Measurements from ENCODE around the gene UBAC2.

UBAC2 gene

DNA sequence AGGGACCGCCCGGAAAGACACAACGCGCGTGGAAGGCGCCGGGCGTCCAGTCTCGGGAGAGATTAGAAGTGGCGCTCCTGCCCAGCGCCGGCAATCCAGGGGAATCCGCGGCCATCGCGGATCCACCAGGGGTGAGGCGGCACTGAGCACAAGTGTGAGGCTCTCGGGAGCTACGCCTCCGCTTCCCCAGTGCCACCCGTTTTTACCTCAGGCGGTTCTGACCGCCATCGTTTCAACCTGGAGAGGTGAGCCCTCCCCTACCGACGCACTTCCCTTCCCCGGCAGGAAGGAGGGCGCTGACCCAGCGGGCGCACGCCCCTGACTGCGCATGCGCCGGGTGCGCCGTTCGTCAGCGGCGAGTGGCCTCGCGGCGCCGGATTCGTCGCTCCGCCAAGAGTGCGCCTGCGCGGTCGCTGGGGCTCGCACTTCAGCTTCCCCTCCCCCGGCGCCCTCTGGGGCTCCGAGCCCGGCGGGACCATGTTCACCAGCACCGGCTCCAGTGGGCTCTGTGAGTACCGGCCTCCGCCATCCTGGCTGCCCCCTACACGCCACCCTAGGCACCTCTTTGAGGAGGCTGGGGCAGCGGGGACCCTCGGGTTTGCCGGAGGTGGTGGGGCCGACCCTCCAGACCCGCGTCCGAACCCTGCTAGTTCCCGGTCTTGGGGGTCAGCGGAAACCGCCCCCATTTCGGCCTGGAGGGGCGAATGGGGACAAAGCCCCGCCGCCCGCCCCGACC, at the start of gene UBAC2:
TSS of gene UBAC2 (plus strand) at position 423 of the 736 bp plus-strand sequence. CDS start at position 478, 55 bp downstream.
- peak; percentile 99 for DNase-seq

DNA sequence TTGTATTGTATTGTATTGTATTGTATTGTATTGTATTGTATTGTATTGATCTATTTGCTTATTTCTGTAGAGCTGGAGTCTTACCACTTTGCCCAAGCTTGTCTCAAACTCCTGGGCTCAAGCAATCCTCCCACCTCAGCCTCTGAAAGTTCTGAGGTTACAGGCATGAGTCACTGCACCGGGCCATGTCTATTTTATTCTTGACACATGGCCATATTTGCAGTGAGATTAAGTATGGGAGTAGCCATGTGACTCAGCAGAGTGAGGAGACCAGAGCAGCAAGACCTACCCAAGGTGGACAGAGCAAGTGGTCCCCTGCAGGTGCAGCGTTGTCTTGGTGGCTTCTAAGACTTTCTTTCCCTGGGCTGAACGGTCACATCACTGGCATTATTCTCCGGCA, 49.1 kb upstream of the UBAC2 start:
- DNase-seq: no peak

GRCh38 chr13:99153219-99153618, 47.4 kb upstream of the UBAC2 start:
- no peak for DNase-seq

DNA sequence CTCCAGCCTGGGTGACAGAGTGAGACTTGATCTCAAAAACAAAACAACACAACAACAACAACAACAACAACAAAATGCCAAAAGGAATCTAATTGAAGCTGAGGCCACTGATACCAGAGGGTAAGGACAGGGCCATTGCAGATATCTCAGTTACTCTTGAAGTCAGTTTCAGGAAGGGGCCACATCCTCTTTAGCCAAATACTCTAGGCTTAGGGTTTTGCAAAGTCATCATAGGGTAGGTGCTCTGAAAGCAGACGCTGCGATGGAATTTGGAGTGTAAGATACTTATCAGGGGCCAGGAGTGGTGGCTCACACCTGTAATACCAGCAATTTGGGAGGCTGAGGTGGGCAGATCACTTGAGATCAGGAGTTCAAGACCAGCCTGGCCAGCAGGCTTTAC, 46.6 kb upstream of the UBAC2 start:
- no peak for DNase-seq

GRCh38 chr13:99155821-99156220, 44.8 kb upstream of the UBAC2 start:
- DNase-seq: no peak

GRCh38 chr13:99157046-99157445, 43.6 kb upstream of the UBAC2 start:
- DNase-seq: no peak

DNA sequence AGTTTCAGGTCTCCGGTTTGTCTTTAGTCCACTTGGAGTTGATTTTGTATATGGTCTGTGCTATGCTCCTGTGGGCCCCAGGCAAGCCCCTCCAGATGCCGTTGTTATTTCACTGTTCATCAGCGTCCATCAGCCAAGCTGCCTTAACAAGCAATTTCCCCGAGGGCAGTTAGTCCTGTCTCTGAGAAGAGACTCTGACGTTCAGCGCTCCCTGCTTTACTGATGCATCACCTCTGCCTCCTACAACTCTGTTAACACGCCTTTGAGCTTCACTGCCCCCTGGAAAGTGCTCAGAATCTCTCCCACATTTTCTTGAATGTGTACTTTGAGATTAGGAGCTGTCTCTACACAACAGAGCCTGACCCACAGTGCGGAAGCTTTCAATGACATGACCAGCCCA, 41.8 kb upstream of the UBAC2 start:
- DNase-seq: no peak

GRCh38 chr13:99159331-99160061, 41.2 kb upstream of the UBAC2 start:
- DNase-seq: no peak

DNA sequence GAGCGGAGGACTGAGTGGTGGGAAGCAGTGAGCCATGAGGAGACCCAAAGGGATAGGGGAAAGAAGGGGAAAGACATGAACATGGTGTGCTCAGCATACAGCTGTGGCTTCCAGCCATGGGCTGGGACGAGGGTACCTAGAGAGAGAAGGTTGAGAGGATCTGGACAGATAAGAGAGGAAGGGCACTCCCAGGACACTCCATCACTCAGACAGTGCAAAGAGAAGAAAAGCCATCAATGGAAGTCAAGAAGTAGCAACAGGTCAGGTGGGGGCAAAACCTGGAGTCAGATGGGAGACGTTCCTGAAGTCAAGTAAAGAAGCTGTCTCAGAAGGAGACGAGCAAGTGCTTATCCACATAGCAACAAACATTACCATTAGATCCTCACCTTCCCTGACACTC, 40.2 kb upstream of the UBAC2 start:
- no peak for DNase-seq

GRCh38 chr13:99161512-99161911, 39.1 kb upstream of the UBAC2 start:
- DNase-seq: no peak

DNA sequence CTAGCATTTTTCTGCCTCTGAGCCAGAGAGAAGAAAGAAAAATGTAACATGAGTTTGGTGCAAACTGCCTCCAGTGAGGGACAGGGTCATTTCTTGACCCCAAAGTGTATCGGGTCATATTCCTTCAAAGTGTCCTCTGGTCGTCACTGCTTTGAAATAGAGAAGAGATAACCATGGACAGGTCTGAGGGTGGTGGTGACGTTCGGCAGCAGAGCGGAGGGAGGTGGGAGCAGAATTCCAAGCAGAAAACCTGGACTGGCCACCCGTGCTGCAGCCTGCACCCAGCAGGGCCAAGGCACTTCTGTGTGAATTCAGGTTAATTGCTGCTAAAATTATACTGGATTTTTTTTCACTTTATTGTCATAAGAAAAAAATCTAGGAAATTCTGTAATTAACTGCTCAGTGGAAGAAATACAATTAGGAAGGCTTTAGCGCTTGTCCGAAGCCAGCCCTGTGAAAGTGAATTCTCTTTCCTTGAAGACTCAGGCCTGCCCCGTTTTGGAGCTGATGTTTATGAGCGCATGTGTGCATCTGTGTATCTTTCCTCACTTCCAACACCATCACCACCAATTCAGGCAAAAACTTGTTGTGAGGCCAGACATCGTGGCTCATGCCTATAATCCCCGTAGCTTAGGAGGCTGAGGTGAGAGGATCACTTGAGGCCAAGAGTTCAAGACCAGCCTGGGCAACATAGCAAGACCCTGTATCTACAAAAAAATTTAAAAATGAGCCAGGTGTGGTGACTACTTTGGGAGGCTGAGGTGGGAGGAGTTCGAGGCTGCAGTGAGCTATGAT, 37.9 kb upstream of the UBAC2 start:
- no peak for DNase-seq

DNA sequence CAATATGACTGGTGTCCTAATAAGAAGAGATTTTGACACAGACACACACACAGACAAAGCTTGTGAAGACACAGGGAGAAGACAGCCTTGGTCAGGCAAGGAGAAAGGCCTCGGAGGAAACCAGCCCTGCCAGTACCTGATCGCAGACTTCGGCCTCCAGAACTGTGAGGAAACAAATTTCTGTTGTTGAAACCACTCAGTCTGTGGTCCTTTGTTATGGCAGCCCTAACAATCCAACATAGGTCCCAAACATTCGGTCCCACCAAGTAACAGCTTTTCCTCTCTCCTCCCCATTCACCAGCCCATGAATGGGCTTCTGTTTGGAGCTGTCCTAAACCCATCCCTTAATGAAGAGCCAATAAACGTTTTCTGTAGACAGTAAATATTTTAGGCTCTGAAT, 36.4 kb upstream of the UBAC2 start:
- DNase-seq: no peak

DNA sequence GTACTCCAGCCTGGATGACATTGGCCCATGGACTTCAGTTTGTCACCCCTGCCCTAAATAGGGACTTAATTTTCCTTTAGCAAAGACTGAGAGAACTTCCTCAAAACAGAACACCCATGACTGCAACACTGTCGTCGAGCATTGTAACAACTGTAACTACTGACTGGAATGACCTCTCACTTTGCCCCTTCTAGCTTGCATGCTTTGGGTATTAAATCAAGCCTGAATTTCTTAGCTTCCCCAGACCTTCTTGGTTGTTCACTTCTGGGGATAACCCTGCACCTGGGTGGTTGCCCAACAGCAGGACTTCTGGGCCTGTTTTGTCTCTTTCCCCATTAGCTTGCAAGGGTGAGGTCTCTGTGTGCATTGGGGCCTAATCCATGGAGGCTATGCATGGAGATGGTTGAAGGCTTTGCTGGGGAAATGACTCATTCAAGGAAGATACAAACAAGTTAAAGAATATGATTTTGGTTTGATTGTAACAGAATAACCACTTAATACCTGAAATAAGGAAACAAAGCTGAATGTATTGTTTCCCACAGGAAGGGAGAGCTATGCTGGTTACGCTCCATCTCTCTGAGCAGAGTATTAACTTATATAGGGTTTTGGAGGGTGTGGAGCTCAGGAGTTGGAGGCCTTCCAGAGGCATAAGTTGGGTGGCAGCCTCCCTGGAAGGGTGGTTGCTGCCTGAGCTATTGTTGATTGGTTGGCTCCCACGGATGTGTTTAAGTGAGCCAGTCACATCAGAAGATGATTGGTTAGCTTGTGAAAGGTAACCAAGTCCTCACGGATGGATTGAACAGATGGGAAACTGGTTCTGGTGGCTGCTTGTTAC, 34.7 kb upstream of the UBAC2 start:
- DNase-seq: no peak

- DNase-seq: no peak
Observed at GRCh38 chr13:99172951-99173350, 27.7 kb upstream of the UBAC2 start.

- no peak for DNase-seq
Observed at GRCh38 chr13:99173606-99174005, 27.0 kb upstream of the UBAC2 start.

- DNase-seq: no peak
Observed at GRCh38 chr13:99174533-99175100, 26.0 kb upstream of the UBAC2 start.

DNA sequence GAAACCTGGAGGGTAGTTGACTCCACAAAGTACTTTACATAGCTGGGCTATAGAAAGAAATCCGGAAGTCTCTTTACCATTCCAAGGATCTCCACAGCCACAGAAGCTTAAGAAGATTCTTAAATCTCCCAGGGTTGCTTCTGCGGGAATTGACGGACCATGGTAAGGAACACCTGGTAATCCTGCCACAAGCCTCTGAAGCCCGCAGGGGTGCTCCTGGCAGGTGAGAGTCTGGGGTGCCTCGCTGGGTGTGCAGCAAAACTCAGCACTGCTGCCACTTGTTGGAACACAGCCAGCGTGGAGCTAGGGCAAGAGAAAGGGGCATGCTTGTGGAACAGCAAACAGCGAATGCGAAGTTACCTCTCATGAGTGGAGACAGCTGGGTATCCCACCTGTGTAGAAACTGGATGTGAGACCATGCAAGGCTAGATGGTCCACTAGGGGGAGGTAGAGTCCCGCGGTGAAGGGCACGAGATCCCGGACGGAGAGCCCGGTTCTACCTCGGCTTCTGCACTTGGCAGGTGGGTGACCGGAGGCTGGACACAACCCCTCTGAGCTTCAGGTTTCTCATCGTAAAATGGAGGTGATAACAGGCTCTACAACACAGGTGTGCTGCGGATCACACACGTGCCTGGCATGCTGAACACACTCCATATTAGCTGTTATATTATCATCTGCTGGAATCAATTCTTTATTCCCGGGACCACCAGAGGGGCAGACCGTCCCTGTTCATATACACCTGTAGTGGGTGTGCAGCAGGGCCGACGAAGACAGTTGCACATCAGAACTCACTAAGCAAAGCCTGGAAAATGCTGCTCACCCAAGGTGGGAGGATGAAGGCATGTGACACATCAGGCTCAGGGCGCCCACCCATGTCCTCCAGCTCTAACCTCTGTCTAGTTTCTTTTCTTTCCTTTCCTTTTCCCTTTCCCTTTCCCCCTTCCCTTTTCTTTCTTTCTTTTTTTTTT, 24.1 kb upstream of the UBAC2 start:
- peak; percentile 90 for DNase-seq

DNA sequence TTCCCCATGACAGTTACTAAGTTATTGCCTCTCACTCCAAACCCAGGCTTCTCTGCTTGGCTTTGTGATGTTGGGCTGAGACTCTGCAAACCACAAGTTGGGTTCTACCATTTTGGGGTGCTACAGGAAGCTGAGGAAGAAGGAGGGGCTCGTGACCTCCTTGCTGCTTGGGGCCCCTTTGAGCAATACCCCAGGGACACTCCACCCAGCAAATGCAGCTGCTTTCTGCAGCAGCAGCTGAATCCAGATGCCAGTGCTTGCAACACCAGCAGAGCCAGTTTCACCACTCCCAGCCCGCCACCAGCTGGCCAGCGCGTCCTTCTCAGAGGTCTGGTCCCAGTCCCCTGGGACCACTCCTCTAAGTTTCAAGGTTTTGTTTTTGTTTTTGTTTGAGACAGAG, 22.0 kb upstream of the UBAC2 start:
- DNase-seq: no peak

DNA sequence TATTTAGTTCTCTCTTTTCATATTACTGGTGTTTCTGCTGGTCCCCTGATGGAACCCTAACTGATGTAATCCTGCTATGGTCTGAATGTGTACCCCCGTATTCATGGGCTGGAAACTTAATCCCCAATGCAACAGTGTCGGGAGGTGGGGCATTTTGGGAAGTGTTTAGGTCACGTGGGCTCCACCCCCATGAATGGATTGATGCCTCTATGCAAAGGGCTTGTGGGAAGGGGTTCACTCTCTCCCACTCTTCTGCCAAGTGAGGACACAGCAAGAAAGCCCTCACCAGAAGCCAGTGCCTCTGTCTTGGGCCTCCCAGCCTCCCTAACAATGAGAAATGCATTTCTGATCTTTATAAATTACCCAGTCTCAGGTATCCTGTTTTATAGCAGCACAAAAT, 21.2 kb upstream of the UBAC2 start:
- no peak for DNase-seq

DNA sequence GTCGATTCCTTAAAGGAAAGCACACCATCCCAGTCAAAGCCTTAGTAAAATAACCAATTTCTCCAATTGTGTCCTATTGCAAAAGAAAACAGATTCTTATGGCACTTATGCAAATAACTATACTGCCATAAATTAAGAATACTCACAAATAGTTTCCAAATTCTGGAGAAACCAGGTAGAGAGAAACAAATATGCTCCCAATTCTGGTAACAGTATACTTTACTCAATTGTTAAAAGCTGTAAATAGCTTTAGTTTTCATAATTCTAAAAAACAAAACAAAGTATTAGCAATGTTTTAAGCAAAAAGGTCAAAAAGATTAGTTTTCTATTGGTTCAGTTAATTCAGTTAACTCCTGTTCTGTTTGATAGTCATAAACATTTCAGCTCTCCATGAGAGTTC, 18.2 kb upstream of the UBAC2 start:
- DNase-seq: no peak

GRCh38 chr13:99185606-99186005, 15.0 kb upstream of the UBAC2 start:
- DNase-seq: no peak
